ENCODE measurements around the gene GPR3. TPM values are rescaled to one million over a fixed set of nuclear protein-coding genes. Genes with fewer than 3 reads are reported as not detected.
A peak's percentile ranks its signal among the peaks of the same experiment; 100 is the strongest.
"Not testable (repeated sequence)": the region's sequence is repeated elsewhere in the genome, so short reads cannot be mapped to it uniquely, and the experiment has no call there.

GPR3 gene
- total and polyA plus RNA-seq, 7 donors, result 0.12 to 1.3 (median 0.42) TPM; not detected in 2

GRCh38 chr1:27381969-27382762 lies 10.3 kb upstream of the GPR3 start:
- Histone ChIP-seq H3K36me3 (ENCODE audit: insufficient read depth in 1 of 2, low read depth in 1 of 2) (no peaks in the 10 kb centered on the region), H3K9me3 (no peaks in the 10 kb centered on the region), H3K27me3 (ENCODE audit: insufficient read depth in 3 of 3, low read length in 2 of 3) (no peaks in the 10 kb centered on the region), H3K4me1 (peaks cover 8% of the 10 kb centered on the region), H3K4me3 (no peak overlapping the region), H3K27ac (no peak overlapping the region)
- TF ChIP-seq CTCF (IDR thresholded peaks at IDR 0.05), result no peak
- intact Hi-C loops (cut with DNase I), result loop anchor here in 1 of 2 donors (10.0 kb wide), 1 partner anchor 277 kb away; no protein-coding TSS in a partner anchor
- no peak for ATAC-seq
- DNase-seq, result no peak
- WGBS, 3 donors, result 74 to 79% (median 77%) methylated on average over 14 to 18 of the region's 18 CpGs

- Histone ChIP-seq H3K9me3 (no peaks in the 10 kb centered on the region), H3K27me3 (ENCODE audit: insufficient read depth in 3 of 3, low read length in 2 of 3) (no peaks in the 10 kb centered on the region), H3K4me3 (no peak within 1 kb of the TSS), H3K27ac (no peak within 1 kb of the TSS), H3K4me1 (peaks cover 8% of the 10 kb centered on the region), H3K36me3 (ENCODE audit: insufficient read depth in 1 of 2, low read depth in 1 of 2) (no peaks in the 10 kb centered on the region)
- no peak for DNase-seq
- WGBS, 3 donors, result 20 to 22% (median 21%) methylated on average over 36 to 43 of the region's 43 CpGs
- peak in 1 of 4 donors; percentile 41 for ATAC-seq
- no peak for TF ChIP-seq CTCF (IDR thresholded peaks at IDR 0.05)
- intact Hi-C loops (cut with DNase I), result loop anchor here in 1 of 2 donors (10.0 kb wide), 1 partner anchor 278 kb away; no protein-coding TSS in a partner anchor
Measured at GRCh38 chr1:27383039-27383605, 9.3 kb upstream of the GPR3 start, which contains the start of gene CD164L2. CD164L2 (minus strand) TSS chr1:27383333; CDS start chr1:27383239, 94 bp downstream.

GRCh38 chr1:27383661-27384060 lies 8.8 kb upstream of the GPR3 start:
- no peak for DNase-seq
- no peak overlapping the region for H3K27ac ChIP-seq
- 91 to 92% (median 92%) methylated on average over 13 of the region's 13 CpGs for WGBS, 3 donors
- no peaks in the 10 kb centered on the region for H3K9me3 ChIP-seq
- H3K4me3 ChIP-seq, result no peak overlapping the region
- intact Hi-C loops (cut with DNase I), result loop anchor here in 1 of 2 donors (10.0 kb wide), 1 partner anchor 279 kb away; no protein-coding TSS in a partner anchor
- no peaks in the 10 kb centered on the region for H3K27me3 ChIP-seq (ENCODE audit: insufficient read depth in 3 of 3, low read length in 2 of 3)
- H3K36me3 ChIP-seq (ENCODE audit: insufficient read depth in 1 of 2, low read depth in 1 of 2), result no peaks in the 10 kb centered on the region
- peaks cover 8% of the 10 kb centered on the region for H3K4me1 ChIP-seq
- TF ChIP-seq CTCF (IDR thresholded peaks at IDR 0.05), result no peak
- ATAC-seq, result no peak

GRCh38 chr1:27384797-27385196 lies 7.6 kb upstream of the GPR3 start:
- not testable (repeated sequence) for H3K4me3 ChIP-seq; H3K4me1 ChIP-seq; ATAC-seq; H3K9me3 ChIP-seq; DNase-seq; H3K27ac ChIP-seq; H3K36me3 ChIP-seq (ENCODE audit: insufficient read depth in 1 of 2, low read depth in 1 of 2); H3K27me3 ChIP-seq (ENCODE audit: insufficient read depth in 3 of 3, low read length in 2 of 3)
- intact Hi-C loops (cut with DNase I), result loop anchor here in 1 of 2 donors (10.0 kb wide), 1 partner anchor 280 kb away; no protein-coding TSS in a partner anchor
- WGBS, 3 donors, result 92 to 94% (median 94%) methylated on average over 3 of the region's 3 CpGs

Data from psoas muscle (tissue), 8 donors.